Peyer's patch (tissue), 4 donors: ENCODE results near the gene ESF1. TPM values are rescaled to one million over a fixed set of nuclear protein-coding genes. Genes with fewer than 3 reads are reported as not detected.

Source experiments
- DNase-seq, 3 donors: peaks; one replicate each; pipeline ENCODE4 v3.0.0-alpha.2; 2017 to 2019
- H3K27ac ChIP-seq, 4 donors: fragments of 200-600 bp; sonication (generic); one replicate each; pipeline ENCODE4 v1.5.1; 2016 to 2019
- H3K27me3 ChIP-seq, 2 donors: fragments of 200-600 bp; sonication (generic); one replicate each; pipeline ENCODE4 v1.5.1; 2019
- H3K36me3 ChIP-seq, 3 donors: fragments of 200-600 bp; sonication (generic); one replicate each; pipeline ENCODE4 v1.5.1; 2016 to 2019
- H3K4me1 ChIP-seq, 4 donors: fragments of 200-600 bp; sonication (generic); one replicate each; pipeline ENCODE4 v1.5.1; 2016 to 2019
- H3K4me3 ChIP-seq, 4 donors: fragments of 200-600 bp; sonication (generic); 1 replicate in 3 of 4; 2 replicates in 1 of 4; pipeline ENCODE4 v1.5.1; 2016 to 2019; ENCODE audit warnings: mild to moderate bottlenecking in 1 of 4
- H3K9me3 ChIP-seq, 4 donors: fragments of 200-600 bp; sonication (generic); one replicate each; pipeline ENCODE4 v1.5.1; 2016 to 2019; ENCODE audit warnings: mild to moderate bottlenecking in 1 of 4
- CTCF ChIP-seq, 6 experiments: fragments of 450-650 bp in 4 of 6; fragments of 200-600 bp in 2 of 6; sonication (generic) in 1 of 6; IDR thresholded peaks; one replicate each; pipeline ENCODE4 v1.5.1; 2017 to 2019; ENCODE audit warnings: antibody characterized with exemption in 6 of 6, mild to moderate bottlenecking in 3 of 6, moderate library complexity in 1 of 6
- POLR2A ChIP-seq, 2 donors: fragments of 450-650 bp; IDR thresholded peaks; one replicate each; pipeline ENCODE4 v1.5.1; 2017; ENCODE audit warnings: antibody characterized with exemption in 2 of 2, mild to moderate bottlenecking in 2 of 2, moderate library complexity in 2 of 2
- total RNA-seq, 4 donors: library from RNA; depleted of rRNA; stranded (reverse); fragments of >200 nt; gene quantifications; one replicate each; pipeline ENCODE4 v1.1.0, GENCODE V29; 2016

The ESF1 gene
- total RNA-seq, 4 donors from 2014 or later: 7.9 to 26.4 (median 9.6) TPM

GRCh38 chr20:13810446-13810845 lies 25.7 kb upstream of the ESF1 start:
- H3K36me3 ChIP-seq: peaks cover 0 to 98% (median 4%) of the 10 kb centered on the region in 3 donors
- DNase-seq: no peak
- TF ChIP-seq CTCF (IDR thresholded peaks at IDR 0.05): no peak
- no peak for TF ChIP-seq POLR2A (IDR thresholded peaks at IDR 0.05)
- H3K4me1 ChIP-seq: no peaks in the 10 kb centered on the region
- H3K9me3 ChIP-seq: no peaks in the 10 kb centered on the region
- no peak overlapping the region for H3K4me3 ChIP-seq
- no peaks in the 10 kb centered on the region for H3K27me3 ChIP-seq
- H3K27ac ChIP-seq: no peak overlapping the region

- DNase-seq: no peak
- TF ChIP-seq CTCF (IDR thresholded peaks at IDR 0.05) (no peak), POLR2A (IDR thresholded peaks at IDR 0.05) (no peak)
- Histone ChIP-seq H3K27me3 (no peaks in the 10 kb centered on the region), H3K36me3 (peaks cover 0 to 97% (median 4%) of the 10 kb centered on the region in 3 donors), H3K9me3 (no peaks in the 10 kb centered on the region), H3K4me3 (no peak overlapping the region), H3K27ac (no peak overlapping the region), H3K4me1 (no peaks in the 10 kb centered on the region)
Observed at GRCh38 chr20:13809855-13810254, 25.1 kb upstream of the ESF1 start.

- Histone ChIP-seq H3K4me3 (no peak overlapping the region), H3K36me3 (peaks cover 0 to 93% (median 4%) of the 10 kb centered on the region in 3 donors), H3K9me3 (no peaks in the 10 kb centered on the region), H3K27me3 (no peaks in the 10 kb centered on the region), H3K27ac (no peak overlapping the region), H3K4me1 (no peaks in the 10 kb centered on the region)
- TF ChIP-seq POLR2A (IDR thresholded peaks at IDR 0.05) (no peak), CTCF (IDR thresholded peaks at IDR 0.05) (no peak)
- no peak for DNase-seq
Observed at GRCh38 chr20:13809373-13809772, 24.7 kb upstream of the ESF1 start.

GRCh38 chr20:13800728-13801134 lies 16.0 kb upstream of the ESF1 start:
- Histone ChIP-seq H3K27me3 (no peaks in the 10 kb centered on the region), H3K36me3 (peaks cover 0 to 73% (median 0%) of the 10 kb centered on the region in 3 donors), H3K9me3 (no peaks in the 10 kb centered on the region), H3K27ac (no peak overlapping the region), H3K4me3 (no peak overlapping the region), H3K4me1 (no peaks in the 10 kb centered on the region)
- DNase-seq: peak; percentile 26 to 64 (median 49)
- TF ChIP-seq POLR2A (IDR thresholded peaks at IDR 0.05): no peak
- TF ChIP-seq CTCF (IDR thresholded peaks at IDR 0.05): no peak

- Histone ChIP-seq H3K4me1 (no peaks in the 10 kb centered on the region), H3K27me3 (no peaks in the 10 kb centered on the region), H3K9me3 (no peaks in the 10 kb centered on the region), H3K36me3 (peaks cover 0 to 73% (median 0%) of the 10 kb centered on the region in 3 donors), H3K4me3 (no peak overlapping the region), H3K27ac (no peak overlapping the region)
- no peak for TF ChIP-seq POLR2A (IDR thresholded peaks at IDR 0.05)
- TF ChIP-seq CTCF (IDR thresholded peaks at IDR 0.05): no peak
- no peak for DNase-seq
Observed at GRCh38 chr20:13799974-13800373, 15.3 kb upstream of the ESF1 start.

- Histone ChIP-seq H3K27me3 (no peaks in the 10 kb centered on the region), H3K27ac (no peak overlapping the region), H3K36me3 (peaks cover 0 to 79% (median 0%) of the 10 kb centered on the region in 3 donors), H3K9me3 (no peaks in the 10 kb centered on the region), H3K4me3 (no peak overlapping the region), H3K4me1 (no peaks in the 10 kb centered on the region)
- TF ChIP-seq POLR2A (IDR thresholded peaks at IDR 0.05) (no peak), CTCF (IDR thresholded peaks at IDR 0.05) (no peak)
- DNase-seq: no peak
Observed at GRCh38 chr20:13799040-13799439, 14.3 kb upstream of the ESF1 start.
